A549 (cell line): ENCODE measurements around the gene BNC2.

Experiments
- BHLHE40 ChIP-seq: IDR thresholded peaks from 2 replicates; pipeline ENCODE4 v1.6.1; 2012; ENCODE audit warnings: low read depth, low read length, inconsistent platforms
- CTCF ChIP-seq: fragments of >200 bp; sonication (Bioruptor Twin); formaldehyde crosslinking; IDR thresholded peaks from 3 replicates; pipeline ENCODE4 v1.5.1; 2016
- EP300 ChIP-seq, 2 experiments: fragments of >200 bp; sonication (Bioruptor Twin); formaldehyde crosslinking; IDR thresholded peaks; 2 replicates in 1 of 2; 3 replicates in 1 of 2; pipeline ENCODE4 v1.6.1; 2016 to 2017
- JUN ChIP-seq, 2 experiments: fragments of >200 bp; sonication (Bioruptor Twin); formaldehyde crosslinking; IDR thresholded peaks; 2 replicates in 1 of 2; 3 replicates in 1 of 2; pipeline ENCODE4 v1.6.1; 2016 to 2017
- JUNB ChIP-seq: fragments of >200 bp; sonication (Bioruptor Twin); formaldehyde crosslinking; IDR thresholded peaks from 2 replicates; pipeline ENCODE4 v1.6.1; 2016
- KDM1A ChIP-seq: fragments of 200-600 bp; sonication (generic); IDR thresholded peaks from 2 replicates; pipeline ENCODE4 v1.6.1; 2016; ENCODE audit warnings: low read depth, mild to moderate bottlenecking
- POLR2A ChIP-seq: IDR thresholded peaks from 2 replicates; pipeline ENCODE4 v1.6.1; 2012; ENCODE audit warnings: mild to moderate bottlenecking, low read length
- RNF2 ChIP-seq: fragments of 200-600 bp; sonication (generic); IDR thresholded peaks from 2 replicates; pipeline ENCODE4 v1.6.1; 2016; ENCODE audit warnings: low read depth, mild to moderate bottlenecking, antibody characterized with exemption, moderate library complexity, borderline replicate concordance
- SMC3 ChIP-seq: fragments of >200 bp; sonication (Bioruptor Twin); formaldehyde crosslinking; IDR thresholded peaks from 3 replicates; pipeline ENCODE4 v1.6.1; 2018; ENCODE audit warnings: inconsistent platforms
- USF2 ChIP-seq: fragments of 450-650 bp; IDR thresholded peaks from 2 replicates; pipeline ENCODE4 v1.6.1; 2014; ENCODE audit warnings: antibody characterized with exemption
- ZNF302 ChIP-seq: fragments of 250-450 bp; sonication (Bioruptor Pico); IDR thresholded peaks from 2 replicates; pipeline ENCODE4 v1.9.0; 2021; ENCODE audit warnings: inconsistent platforms, mild to moderate bottlenecking, moderate library complexity

- TF ChIP-seq CTCF (no peak), KDM1A (no peak), EP300 (IDR thresholded peaks at IDR 0.05) (no peak), ZNF302 (CRISPR knock-in tag) (no peak), POLR2A (no peak), RNF2 (no peak), SMC3 (no peak), BHLHE40 (no peak), JUN (IDR thresholded peaks at IDR 0.05) (no peak), JUNB (no peak), USF2 (no peak)
Observed at GRCh38 chr9:16510482-16510881, 360.0 kb downstream of the BNC2 start.
